ENCODE data around the gene EFHD2.
"Not testable (repeated sequence)": the region's sequence is repeated elsewhere in the genome, so short reads cannot be mapped to it uniquely, and the experiment has no call there.

EFHD2 gene

GRCh38 chr1:15368888-15369287 is 40.8 kb upstream of the EFHD2 start:
- TF ChIP-seq CTCF (IDR thresholded peaks at IDR 0.05; ENCODE audit: unreplicated experiment in 3 of 3) = no peak
- Mint-ChIP-seq H3K4me3 (no peak overlapping the region), H3K4me1 (peaks cover 36% of the 10 kb centered on the region)

GRCh38 chr1:15370268-15370667 is 39.4 kb upstream of the EFHD2 start:
- Mint-ChIP-seq H3K36me3 (ENCODE audit: low read depth) (no peaks in the 10 kb centered on the region), H3K9me3 (no peaks in the 10 kb centered on the region), H3K27me3 (ENCODE audit: low read depth) (peaks cover 12% of the 10 kb centered on the region), H3K4me1 (peaks cover 43% of the 10 kb centered on the region), H3K27ac (peak overlapping the region in 2 of 3 experiments; percentile 78 to 86), H3K4me3 (no peak overlapping the region)
- TF ChIP-seq CTCF (IDR thresholded peaks at IDR 0.05; ENCODE audit: unreplicated experiment in 3 of 3) = no peak

More at GRCh38 chr1:15368888-15369287, 40.8 kb upstream of the EFHD2 start:
- Mint-ChIP-seq H3K9me3 (no peaks in the 10 kb centered on the region), H3K27ac (no peak overlapping the region), H3K36me3 (ENCODE audit: low read depth) (no peaks in the 10 kb centered on the region), H3K27me3 (ENCODE audit: low read depth) (peaks cover 14% of the 10 kb centered on the region)

- peak overlapping the region in 1 of 3 experiments; percentile 54 for H3K4me3 Mint-ChIP-seq
- H3K36me3 Mint-ChIP-seq (ENCODE audit: low read depth) = no peaks in the 10 kb centered on the region
- no peaks in the 10 kb centered on the region for H3K9me3 Mint-ChIP-seq
- H3K27ac Mint-ChIP-seq = peak overlapping the region; percentile 6 to 86 (median 78)
- peaks cover 12% of the 10 kb centered on the region for H3K27me3 Mint-ChIP-seq (ENCODE audit: low read depth)
- H3K4me1 Mint-ChIP-seq = peaks cover 43% of the 10 kb centered on the region
- TF ChIP-seq CTCF (IDR thresholded peaks at IDR 0.05; ENCODE audit: unreplicated experiment in 3 of 3) = no peak
Observed at GRCh38 chr1:15370781-15371520, 38.7 kb upstream of the EFHD2 start.

- no peaks in the 10 kb centered on the region for H3K36me3 Mint-ChIP-seq (ENCODE audit: low read depth)
- no peak for TF ChIP-seq CTCF (IDR thresholded peaks at IDR 0.05; ENCODE audit: unreplicated experiment in 3 of 3)
- H3K27ac Mint-ChIP-seq = peak overlapping the region; percentile 6 to 86 (median 78)
- peak overlapping the region in 1 of 3 experiments; percentile 54 for H3K4me3 Mint-ChIP-seq
- H3K27me3 Mint-ChIP-seq (ENCODE audit: low read depth) = peaks cover 10% of the 10 kb centered on the region
- no peaks in the 10 kb centered on the region for H3K9me3 Mint-ChIP-seq
- peaks cover 38% of the 10 kb centered on the region for H3K4me1 Mint-ChIP-seq
Observed at GRCh38 chr1:15371610-15372545, 37.8 kb upstream of the EFHD2 start.

GRCh38 chr1:15378729-15379128 is 31.0 kb upstream of the EFHD2 start:
- H3K27me3 Mint-ChIP-seq (ENCODE audit: low read depth) = peaks cover 32% of the 10 kb centered on the region
- no peaks in the 10 kb centered on the region for H3K36me3 Mint-ChIP-seq (ENCODE audit: low read depth)
- H3K4me1 Mint-ChIP-seq = peaks cover 19% of the 10 kb centered on the region

GRCh38 chr1:15379151-15379550 is 30.5 kb upstream of the EFHD2 start:
- not testable (repeated sequence) for H3K4me3 Mint-ChIP-seq; H3K27ac Mint-ChIP-seq; H3K9me3 Mint-ChIP-seq; H3K36me3 Mint-ChIP-seq (ENCODE audit: low read depth)
- peaks cover 16% of the 10 kb centered on the region for H3K4me1 Mint-ChIP-seq
- H3K27me3 Mint-ChIP-seq (ENCODE audit: low read depth) = peaks cover 35% of the 10 kb centered on the region

More at GRCh38 chr1:15378729-15379128, 31.0 kb upstream of the EFHD2 start:
- H3K27ac Mint-ChIP-seq = no peak overlapping the region
- TF ChIP-seq CTCF (IDR thresholded peaks at IDR 0.05; ENCODE audit: unreplicated experiment in 3 of 3) = no peak
- H3K4me3 Mint-ChIP-seq = no peak overlapping the region
- no peaks in the 10 kb centered on the region for H3K9me3 Mint-ChIP-seq

All from nephron (organoid).